GM23338 (cell line): ENCODE results near the gene FILIP1. TPM values are rescaled to one million over a fixed set of nuclear protein-coding genes. Genes with fewer than 3 reads are reported as not detected.

ENCODE experiments used
- ATAC-seq: fragments of 200-7000 bp; cut with Tn5 transposase; 3 replicates; pipeline ENCODE4 v1.9.1; 2020
- DNase-seq: peaks from one replicate; pipeline ENCODE4 v3.0.0-alpha.2; 2015; ENCODE audit warnings: low spot score
- H2AFZ ChIP-seq: fragments of 200-600 bp; sonication (generic); 2 replicates; pipeline ENCODE4 v1.8.0; 2016; ENCODE audit warnings: antibody characterized with exemption, mild to moderate bottlenecking, moderate library complexity
- H3F3A ChIP-seq: fragments of 200-600 bp; sonication (generic); replicated peaks from 2 replicates; pipeline ENCODE4 v1.8.0; 2017; ENCODE audit warnings: antibody characterized with exemption, mixed run types, low read depth
- H3K27ac ChIP-seq: fragments of 200-600 bp; sonication (generic); 2 replicates; pipeline ENCODE4 v1.6.1; 2016; ENCODE audit warnings: low read depth
- H3K27me3 ChIP-seq: fragments of 200-600 bp; sonication (generic); 2 replicates; pipeline ENCODE4 v1.8.0; 2016; ENCODE audit warnings: mild to moderate bottlenecking, mixed run types, moderate library complexity; ENCODE audit not compliant: insufficient read depth
- H3K36me3 ChIP-seq: fragments of 200-600 bp; sonication (generic); 2 replicates; pipeline ENCODE4 v1.8.0; 2016; ENCODE audit warnings: mild to moderate bottlenecking; ENCODE audit not compliant: insufficient read depth
- H3K4me1 ChIP-seq: fragments of 200-600 bp; sonication (generic); 2 replicates; pipeline ENCODE4 v1.8.0; 2016; ENCODE audit warnings: mild to moderate bottlenecking, moderate library complexity; ENCODE audit not compliant: insufficient read depth
- H3K4me2 ChIP-seq: fragments of 200-600 bp; sonication (generic); 2 replicates; pipeline ENCODE4 v1.7.1; 2017; ENCODE audit warnings: mixed run types
- H3K4me3 ChIP-seq: fragments of 200-600 bp; sonication (generic); 2 replicates; pipeline ENCODE4 v1.6.1; 2016; ENCODE audit warnings: mixed run types
- H3K79me2 ChIP-seq: fragments of 200-600 bp; sonication (generic); replicated peaks from 2 replicates; pipeline ENCODE4 v1.8.0; 2017; ENCODE audit warnings: mild to moderate bottlenecking; ENCODE audit not compliant: insufficient read depth
- H3K9me2 ChIP-seq: fragments of 200-600 bp; sonication (generic); 2 replicates; pipeline ENCODE4 v1.8.0; 2017; ENCODE audit not compliant: insufficient read depth
- H4K20me1 ChIP-seq: fragments of 200-600 bp; sonication (generic); replicated peaks from 2 replicates; pipeline ENCODE4 v1.8.0; 2017; ENCODE audit warnings: mild to moderate bottlenecking; ENCODE audit not compliant: insufficient read depth
- H3K27ac Mint-ChIP-seq: 2 replicates; pipeline ENCODE4 v1.8.0; 2020; ENCODE audit warnings: inconsistent platforms, mild to moderate bottlenecking, moderate library complexity, mixed read lengths
- H3K27me3 Mint-ChIP-seq: 3 replicates; pipeline ENCODE4 v1.8.0; 2022; ENCODE audit warnings: low read depth, mild to moderate bottlenecking, moderate library complexity, mixed read lengths, inconsistent platforms; ENCODE audit not compliant: insufficient read depth, poor library complexity
- H3K36me3 Mint-ChIP-seq: 3 replicates; pipeline ENCODE4 v1.8.0; 2021; ENCODE audit warnings: low read depth, mild to moderate bottlenecking, inconsistent platforms, moderate library complexity, mixed read lengths
- H3K4me1 Mint-ChIP-seq: 3 replicates; pipeline ENCODE4 v1.8.0; 2020; ENCODE audit warnings: mild to moderate bottlenecking, inconsistent platforms, mixed read lengths
- H3K4me3 Mint-ChIP-seq: 3 replicates; pipeline ENCODE4 v1.8.0; 2021; ENCODE audit warnings: moderate library complexity, mild to moderate bottlenecking, inconsistent platforms, mixed read lengths
- H3K9me3 Mint-ChIP-seq: 3 replicates; pipeline ENCODE4 v1.8.0; 2020; ENCODE audit warnings: moderate library complexity, mild to moderate bottlenecking, inconsistent platforms, mixed read lengths
- ETS1 ChIP-seq: IDR thresholded peaks from 2 replicates; pipeline ENCODE4 v1.6.1; 2016; ENCODE audit warnings: antibody characterized with exemption
- EZH2 ChIP-seq: fragments of 200-600 bp; sonication (generic); IDR thresholded peaks from one replicate; pipeline ENCODE4 v1.8.0; 2017; ENCODE audit warnings: antibody characterized with exemption, mild to moderate bottlenecking, low read depth; ENCODE audit not compliant: unreplicated experiment
- JUNB ChIP-seq: IDR thresholded peaks from one replicate; pipeline ENCODE4 v1.6.1; 2016; ENCODE audit warnings: antibody characterized with exemption; ENCODE audit not compliant: unreplicated experiment
- NANOG ChIP-seq: IDR thresholded peaks from 2 replicates; pipeline ENCODE4 v1.6.1; 2016; ENCODE audit warnings: antibody characterized with exemption, borderline replicate concordance
- POLR2AphosphoS5 ChIP-seq: IDR thresholded peaks from 2 replicates; pipeline ENCODE4 v1.6.1; 2016; ENCODE audit warnings: antibody characterized with exemption, low read depth
- REST ChIP-seq: IDR thresholded peaks from one replicate; pipeline ENCODE4 v1.6.1; 2018; ENCODE audit warnings: antibody characterized with exemption; ENCODE audit not compliant: unreplicated experiment
- ZNF114 ChIP-seq: fragments of 250-450 bp; sonication (Bioruptor Pico); IDR thresholded peaks from 2 replicates; pipeline ENCODE4 v1.5.0; 2020; ENCODE audit warnings: mild to moderate bottlenecking, moderate library complexity
- ZNF331 ChIP-seq: fragments of 250-450 bp; sonication (Bioruptor Pico); IDR thresholded peaks from 2 replicates; pipeline ENCODE4 v1.5.0; 2020; ENCODE audit warnings: low read depth, mild to moderate bottlenecking, moderate library complexity
- polyA plus RNA-seq: library from polyadenylated mRNA; unstranded; fragments of >200 nt; fragmentation: Nextera tagmentation; extraction: Ambion mirVana; gene quantifications from 2 replicates; pipeline ENCODE4 v1.2.1, GENCODE V29; 2016
- total RNA-seq: library from RNA; depleted of rRNA; stranded (reverse); fragments of >200 nt; shearing (Covaris generic); gene quantifications from 2 replicates; pipeline ENCODE4 v1.2.3, GENCODE V29; 2014
- TF ChIP-seq, protein P1 (sequence below), 2 experiments: fragments of 200-600 bp in 1 of 2; sonication (generic) in 1 of 2; conservative IDR thresholded peaks; 2 replicates each; pipeline versions ENCODE4 v1.5.1 to v1.6.1; 2016 to 2017; ENCODE audit warnings: antibody characterized with exemption in 2 of 2, low read depth in 2 of 2, mild to moderate bottlenecking in 2 of 2, moderate library complexity in 1 of 2

Gene FILIP1
- total and polyA plus RNA-seq, 2 experiments from 2014 or later = 3.7 to 6.4 TPM

DNA sequence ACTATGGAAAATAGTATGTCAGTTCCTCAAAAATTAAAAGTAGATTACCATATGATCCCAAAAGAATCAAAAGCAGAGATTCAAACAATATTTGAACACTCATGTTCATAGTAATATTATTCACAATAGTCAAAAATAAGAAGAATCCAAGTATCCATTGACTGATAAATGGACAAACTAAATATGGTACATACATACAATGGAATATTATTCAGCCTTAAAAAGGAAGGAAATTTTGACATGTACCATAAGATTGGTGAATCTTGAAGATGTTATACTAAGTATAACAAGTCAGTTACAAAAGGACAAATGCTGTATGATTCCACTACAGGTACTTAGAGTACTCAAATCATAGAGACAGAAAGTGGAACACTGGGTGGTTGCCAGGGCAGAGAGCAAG, 120.7 kb downstream of the FILIP1 start:
- Histone ChIP-seq H3K36me3 (no peaks in the 10 kb centered on the region), H2AFZ (no peak overlapping the region), H3K9me2 (no peaks in the 10 kb centered on the region), H3F3A (no peaks in the 10 kb centered on the region), H4K20me1 (no peaks in the 10 kb centered on the region), H3K4me1 (peaks cover 37% of the 10 kb centered on the region), H3K4me2 (no peak overlapping the region), H3K27me3 (no peaks in the 10 kb centered on the region), H3K27ac (no peak overlapping the region), H3K79me2 (no peaks in the 10 kb centered on the region), H3K4me3 (no peak overlapping the region)
- ATAC-seq (no peak), DNase-seq (no peak)
- no peaks in the 10 kb centered on the region for H3K27me3 Mint-ChIP-seq
- H3K9me3 Mint-ChIP-seq = no peaks in the 10 kb centered on the region
- H3K36me3 Mint-ChIP-seq = no peaks in the 10 kb centered on the region
- peaks cover 32% of the 10 kb centered on the region for H3K4me1 Mint-ChIP-seq
- H3K4me3 Mint-ChIP-seq = no peak overlapping the region
- no peak overlapping the region for H3K27ac Mint-ChIP-seq
- TF ChIP-seq POLR2AphosphoS5 (no peak), JUNB (no peak)

DNA sequence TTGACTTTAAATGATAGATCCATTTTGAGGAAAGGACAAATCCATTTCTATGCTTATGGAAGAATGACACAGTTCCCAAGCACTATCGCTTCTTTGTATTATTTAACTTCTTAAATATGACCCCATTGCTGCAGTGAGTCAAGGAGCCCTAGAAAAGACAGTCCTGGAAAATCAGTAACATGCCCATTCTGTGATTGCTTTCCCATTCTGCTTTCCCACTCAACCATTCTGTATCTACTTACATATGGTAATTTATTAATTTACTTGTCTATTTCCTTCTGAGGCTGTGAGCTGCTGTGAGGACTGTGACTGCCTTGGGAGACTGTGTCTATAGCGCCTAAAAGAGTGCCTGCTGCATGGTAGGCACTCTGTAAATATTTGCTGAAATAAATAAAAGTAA, 123.6 kb downstream of the FILIP1 start:
- DNase-seq (no peak), ATAC-seq (no peak)
- peaks cover 12% of the 10 kb centered on the region for H3K4me1 Mint-ChIP-seq
- Histone ChIP-seq H3K36me3 (no peaks in the 10 kb centered on the region), H3K27me3 (no peaks in the 10 kb centered on the region), H3K27ac (no peak overlapping the region), H2AFZ (peak overlapping the region; percentile 29; the same call in 1 of the 2 replicates), H3K4me1 (peaks cover 9% of the 10 kb centered on the region; the same call in 1 of the 2 replicates), H3K79me2 (no peaks in the 10 kb centered on the region), H4K20me1 (no peaks in the 10 kb centered on the region), H3F3A (no peaks in the 10 kb centered on the region), H3K4me2 (no peak overlapping the region), H3K4me3 (no peak overlapping the region), H3K9me2 (no peaks in the 10 kb centered on the region)
- H3K4me3 Mint-ChIP-seq = no peak overlapping the region
- peaks cover 2% of the 10 kb centered on the region for H3K27me3 Mint-ChIP-seq
- H3K9me3 Mint-ChIP-seq = no peaks in the 10 kb centered on the region
- H3K27ac Mint-ChIP-seq = no peak overlapping the region
- TF ChIP-seq REST = no peak
- TF ChIP-seq ETS1 = no peak
- no peaks in the 10 kb centered on the region for H3K36me3 Mint-ChIP-seq

- Histone ChIP-seq H3F3A (no peaks in the 10 kb centered on the region), H3K4me1 (peaks cover 4% of the 10 kb centered on the region; the same call in 1 of the 2 replicates), H3K4me3 (no peak overlapping the region), H3K27me3 (no peaks in the 10 kb centered on the region), H3K9me2 (no peaks in the 10 kb centered on the region), H4K20me1 (no peaks in the 10 kb centered on the region), H3K79me2 (no peaks in the 10 kb centered on the region), H2AFZ (peak overlapping the region; percentile 44; the same call in 1 of the 2 replicates), H3K27ac (no peak overlapping the region), H3K36me3 (no peaks in the 10 kb centered on the region), H3K4me2 (no peak overlapping the region)
- Mint-ChIP-seq H3K27me3 (peaks cover 2% of the 10 kb centered on the region), H3K27ac (no peak overlapping the region), H3K4me3 (no peak overlapping the region), H3K9me3 (no peaks in the 10 kb centered on the region), H3K36me3 (no peaks in the 10 kb centered on the region), H3K4me1 (peaks cover 7% of the 10 kb centered on the region; the same call in 2 of the 3 replicates)
- DNase-seq (no peak), ATAC-seq (no peak)
- no peak for TF ChIP-seq ZNF114
- TF ChIP-seq EZH2 = no peak
- TF ChIP-seq ZNF331 (CRISPR knock-in tag) = no peak
- no peak for TF ChIP-seq NANOG
- TF ChIP-seq, protein P1, sequence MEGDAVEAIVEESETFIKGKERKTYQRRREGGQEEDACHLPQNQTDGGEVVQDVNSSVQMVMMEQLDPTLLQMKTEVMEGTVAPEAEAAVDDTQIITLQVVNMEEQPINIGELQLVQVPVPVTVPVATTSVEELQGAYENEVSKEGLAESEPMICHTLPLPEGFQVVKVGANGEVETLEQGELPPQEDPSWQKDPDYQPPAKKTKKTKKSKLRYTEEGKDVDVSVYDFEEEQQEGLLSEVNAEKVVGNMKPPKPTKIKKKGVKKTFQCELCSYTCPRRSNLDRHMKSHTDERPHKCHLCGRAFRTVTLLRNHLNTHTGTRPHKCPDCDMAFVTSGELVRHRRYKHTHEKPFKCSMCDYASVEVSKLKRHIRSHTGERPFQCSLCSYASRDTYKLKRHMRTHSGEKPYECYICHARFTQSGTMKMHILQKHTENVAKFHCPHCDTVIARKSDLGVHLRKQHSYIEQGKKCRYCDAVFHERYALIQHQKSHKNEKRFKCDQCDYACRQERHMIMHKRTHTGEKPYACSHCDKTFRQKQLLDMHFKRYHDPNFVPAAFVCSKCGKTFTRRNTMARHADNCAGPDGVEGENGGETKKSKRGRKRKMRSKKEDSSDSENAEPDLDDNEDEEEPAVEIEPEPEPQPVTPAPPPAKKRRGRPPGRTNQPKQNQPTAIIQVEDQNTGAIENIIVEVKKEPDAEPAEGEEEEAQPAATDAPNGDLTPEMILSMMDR (conservative IDR thresholded peaks at IDR 0.05; ENCODE audit: low read depth in 2 of 2) = no peak
- no peak for TF ChIP-seq POLR2AphosphoS5
These were observed 124.7 kb downstream of the FILIP1 start for GRCh38 chr6:75368864-75369402.
